Measurements from ENCODE around the gene LEPROT.
"Not testable (repeated sequence)": the region's sequence is repeated elsewhere in the genome, so short reads cannot be mapped to it uniquely, and the experiment has no call there.

LEPROT gene

GRCh38 chr1:65437616-65438015, 17.1 kb downstream of the LEPROT start:
- no peak for DNase-seq (ENCODE audit: low read depth in 2 of 2)

GRCh38 chr1:65440322-65440900, 19.9 kb downstream of the LEPROT start:
- no peak for DNase-seq (ENCODE audit: low read depth in 2 of 2)

- DNase-seq (ENCODE audit: low read depth in 2 of 2): no peak
These were observed 20.4 kb downstream of the LEPROT start for GRCh38 chr1:65440915-65441314.

- no peak for DNase-seq (ENCODE audit: low read depth in 2 of 2)
These were observed 21.0 kb downstream of the LEPROT start for GRCh38 chr1:65441464-65441863.

- no peak for DNase-seq (ENCODE audit: low read depth in 2 of 2)
These were observed 22.0 kb downstream of the LEPROT start for GRCh38 chr1:65442442-65442841.

GRCh38 chr1:65443647-65444046, 23.2 kb downstream of the LEPROT start:
- no peak for DNase-seq (ENCODE audit: low read depth in 2 of 2)

- no peak for DNase-seq (ENCODE audit: low read depth in 2 of 2)
These were observed 23.7 kb downstream of the LEPROT start for GRCh38 chr1:65444128-65444640.

GRCh38 chr1:65445837-65446236, 25.4 kb downstream of the LEPROT start:
- DNase-seq (ENCODE audit: low read depth in 2 of 2): no peak

- DNase-seq (ENCODE audit: low read depth in 2 of 2): no peak
These were observed 28.9 kb downstream of the LEPROT start for GRCh38 chr1:65449214-65449823.

- not testable (repeated sequence) for DNase-seq (ENCODE audit: low read depth in 2 of 2)
These were observed 35.2 kb downstream of the LEPROT start for GRCh38 chr1:65455678-65456077.

- no peak for DNase-seq (ENCODE audit: low read depth in 2 of 2)
These were observed 36.0 kb downstream of the LEPROT start for GRCh38 chr1:65456481-65456880.

GRCh38 chr1:65457868-65458267, 37.4 kb downstream of the LEPROT start:
- DNase-seq (ENCODE audit: low read depth in 2 of 2): no peak

GRCh38 chr1:65458730-65459396, 38.4 kb downstream of the LEPROT start:
- DNase-seq (ENCODE audit: low read depth in 2 of 2): no peak

- DNase-seq (ENCODE audit: low read depth in 2 of 2): no peak
These were observed 38.9 kb downstream of the LEPROT start for GRCh38 chr1:65459397-65459768.

GRCh38 chr1:65465837-65466236, 45.4 kb downstream of the LEPROT start:
- not testable (repeated sequence) for DNase-seq (ENCODE audit: low read depth in 2 of 2)

GRCh38 chr1:65467536-65467935, 47.1 kb downstream of the LEPROT start:
- DNase-seq (ENCODE audit: low read depth in 2 of 2): no peak

GRCh38 chr1:65469126-65469888, 48.8 kb downstream of the LEPROT start:
- DNase-seq (ENCODE audit: low read depth in 2 of 2): no peak

GRCh38 chr1:65469889-65470340, 49.4 kb downstream of the LEPROT start:
- no peak for DNase-seq (ENCODE audit: low read depth in 2 of 2)

GRCh38 chr1:65470766-65471165, 50.3 kb downstream of the LEPROT start:
- no peak for DNase-seq (ENCODE audit: low read depth in 2 of 2)

- DNase-seq (ENCODE audit: low read depth in 2 of 2): no peak
These were observed 50.9 kb downstream of the LEPROT start for GRCh38 chr1:65471213-65471833.

- no peak for DNase-seq (ENCODE audit: low read depth in 2 of 2)
These were observed 51.4 kb downstream of the LEPROT start for GRCh38 chr1:65471861-65472332.

- DNase-seq (ENCODE audit: low read depth in 2 of 2): no peak
These were observed 55.9 kb downstream of the LEPROT start for GRCh38 chr1:65476327-65476726.
